ENCODE results near the gene GHITM. TPM values are rescaled to one million over a fixed set of nuclear protein-coding genes. Genes with fewer than 3 reads are reported as not detected.
A peak's percentile ranks its signal among the peaks of the same experiment; 100 is the strongest.

The GHITM gene
- polyA plus RNA-seq, 4 donors, result 142 to 301 (median 244) TPM

DNA sequence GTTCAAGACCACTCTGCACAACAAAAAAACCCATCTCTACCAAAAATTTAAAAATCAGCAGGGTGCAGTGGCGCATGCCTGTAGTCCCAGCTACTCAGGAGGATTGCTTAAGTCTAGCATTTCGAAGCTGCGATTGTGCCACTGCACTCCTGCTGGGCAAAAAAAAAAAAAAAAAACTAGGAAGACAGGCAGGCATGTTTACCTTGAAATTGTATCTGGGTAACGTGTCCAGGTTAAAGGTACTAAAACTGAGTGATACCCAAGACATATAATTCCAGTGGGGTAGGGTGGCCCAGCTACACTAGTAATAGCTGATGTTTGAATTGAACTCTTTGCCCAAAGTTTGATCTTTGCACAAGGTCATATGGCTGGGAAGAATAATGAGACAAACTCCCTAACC lies 16.2 kb downstream of the GHITM start:
- no peak overlapping the region for H3K27ac ChIP-seq (ENCODE audit: low read depth in 1 of 3, low read length in 2 of 3)
- no peaks in the 10 kb centered on the region for H3K9me3 ChIP-seq (ENCODE audit: control insufficient read depth in 2 of 2, insufficient read depth in 1 of 2, low read depth in 1 of 2, low read length in 1 of 2)
- no peak overlapping the region for H3K4me3 ChIP-seq (ENCODE audit: low read depth in 1 of 3, low read length in 3 of 3)
- peaks cover 0 to 2% (median 0%) of the 10 kb centered on the region in 3 donors for H3K4me1 ChIP-seq (ENCODE audit: control insufficient read depth in 3 of 3, insufficient read depth in 2 of 3, low read depth in 1 of 3, low read length in 2 of 3)
- FAIRE-seq (no peak), DNase-seq (no peak)
- 89 to 94% (median 92%) methylated on average over 4 of the region's 4 CpGs for WGBS, 3 donors
- H3K36me3 ChIP-seq (ENCODE audit: control insufficient read depth in 3 of 3, insufficient read depth in 2 of 3, low read depth in 1 of 3, low read length in 3 of 3), result peaks cover 4 to 12% (median 8%) of the 10 kb centered on the region in 3 donors
- H3K27me3 ChIP-seq (ENCODE audit: control insufficient read depth in 3 of 3, insufficient read depth in 3 of 3, low read length in 3 of 3), result peaks cover 0 to 5% (median 0%) of the 10 kb centered on the region in 3 donors

- no peaks in the 10 kb centered on the region for H3K9me3 ChIP-seq (ENCODE audit: control insufficient read depth in 2 of 2, insufficient read depth in 1 of 2, low read depth in 1 of 2, low read length in 1 of 2)
- H3K36me3 ChIP-seq (ENCODE audit: control insufficient read depth in 3 of 3, insufficient read depth in 2 of 3, low read depth in 1 of 3, low read length in 3 of 3), result peaks cover 4 to 8% (median 7%) of the 10 kb centered on the region in 3 donors
- peaks cover 0 to 2% (median 0%) of the 10 kb centered on the region in 3 donors for H3K4me1 ChIP-seq (ENCODE audit: control insufficient read depth in 3 of 3, insufficient read depth in 2 of 3, low read depth in 1 of 3, low read length in 2 of 3)
- H3K4me3 ChIP-seq (ENCODE audit: low read depth in 1 of 3, low read length in 3 of 3), result no peak overlapping the region
- DNase-seq, result no peak
- H3K27me3 ChIP-seq (ENCODE audit: control insufficient read depth in 3 of 3, insufficient read depth in 3 of 3, low read length in 3 of 3), result peaks cover 0 to 7% (median 0%) of the 10 kb centered on the region in 3 donors
- H3K27ac ChIP-seq (ENCODE audit: low read depth in 1 of 3, low read length in 2 of 3), result no peak overlapping the region
- FAIRE-seq, result no peak
- 84 to 93% (median 90%) methylated on average over 2 of the region's 2 CpGs for WGBS, 3 donors
These were observed 16.7 kb downstream of the GHITM start for GRCh38 chr10:84156009-84156408.

DNA sequence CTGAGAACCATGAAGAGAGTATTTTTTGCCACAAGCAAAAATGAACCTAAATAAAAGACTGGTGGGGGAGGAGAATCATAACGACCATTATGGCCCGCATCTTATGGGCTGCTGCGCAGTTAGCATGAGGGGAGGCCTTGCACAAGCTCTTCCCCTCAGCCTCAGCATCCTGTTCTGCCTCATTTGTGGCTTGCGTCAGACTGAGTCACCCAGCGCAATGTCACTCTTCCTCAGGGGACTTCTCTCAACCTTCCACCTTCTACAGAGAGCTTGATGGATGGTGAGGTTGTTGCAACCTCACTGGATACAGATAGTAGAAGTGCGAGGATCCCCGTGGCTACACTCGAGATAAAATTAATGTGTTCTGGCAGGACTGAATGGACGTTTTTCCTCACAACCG lies 17.5 kb downstream of the GHITM start:
- WGBS, 3 donors, result 59 to 66% (median 64%) methylated on average over 10 of the region's 10 CpGs
- FAIRE-seq (no peak), DNase-seq (no peak)
- Histone ChIP-seq H3K4me3 (ENCODE audit: low read depth in 1 of 3, low read length in 3 of 3) (no peak overlapping the region), H3K27me3 (ENCODE audit: control insufficient read depth in 3 of 3, insufficient read depth in 3 of 3, low read length in 3 of 3) (peaks cover 0 to 9% (median 0%) of the 10 kb centered on the region in 3 donors), H3K27ac (ENCODE audit: low read depth in 1 of 3, low read length in 2 of 3) (no peak overlapping the region), H3K9me3 (ENCODE audit: control insufficient read depth in 2 of 2, insufficient read depth in 1 of 2, low read depth in 1 of 2, low read length in 1 of 2) (no peaks in the 10 kb centered on the region), H3K4me1 (ENCODE audit: control insufficient read depth in 3 of 3, insufficient read depth in 2 of 3, low read depth in 1 of 3, low read length in 2 of 3) (peaks cover 0 to 2% (median 0%) of the 10 kb centered on the region in 3 donors), H3K36me3 (ENCODE audit: control insufficient read depth in 3 of 3, insufficient read depth in 2 of 3, low read depth in 1 of 3, low read length in 3 of 3) (peaks cover 4 to 8% (median 5%) of the 10 kb centered on the region in 3 donors)

- Histone ChIP-seq H3K27me3 (ENCODE audit: control insufficient read depth in 3 of 3, insufficient read depth in 3 of 3, low read length in 3 of 3) (peaks cover 0 to 9% (median 0%) of the 10 kb centered on the region in 3 donors), H3K4me3 (ENCODE audit: low read depth in 1 of 3, low read length in 3 of 3) (no peak overlapping the region), H3K27ac (ENCODE audit: low read depth in 1 of 3, low read length in 2 of 3) (no peak overlapping the region), H3K9me3 (ENCODE audit: control insufficient read depth in 2 of 2, insufficient read depth in 1 of 2, low read depth in 1 of 2, low read length in 1 of 2) (no peaks in the 10 kb centered on the region), H3K36me3 (ENCODE audit: control insufficient read depth in 3 of 3, insufficient read depth in 2 of 3, low read depth in 1 of 3, low read length in 3 of 3) (peaks cover 4 to 8% (median 5%) of the 10 kb centered on the region in 3 donors), H3K4me1 (ENCODE audit: control insufficient read depth in 3 of 3, insufficient read depth in 2 of 3, low read depth in 1 of 3, low read length in 2 of 3) (peaks cover 0 to 2% (median 0%) of the 10 kb centered on the region in 3 donors)
- no peak for DNase-seq
- WGBS, 3 donors, result 39 to 79% (median 62%) methylated on average over 2 of the region's 2 CpGs
- no peak for FAIRE-seq
These were observed 18.8 kb downstream of the GHITM start for GRCh38 chr10:84158061-84158460.

GRCh38 chr10:84158550-84158949 lies 19.2 kb downstream of the GHITM start:
- H3K27ac ChIP-seq (ENCODE audit: low read depth in 1 of 3, low read length in 2 of 3), result no peak overlapping the region
- no peak for DNase-seq
- no peak for FAIRE-seq
- H3K4me3 ChIP-seq (ENCODE audit: low read depth in 1 of 3, low read length in 3 of 3), result no peak overlapping the region
- 35 to 66% (median 50%) methylated on average over 4 of the region's 4 CpGs for WGBS, 3 donors
- no peaks in the 10 kb centered on the region for H3K9me3 ChIP-seq (ENCODE audit: control insufficient read depth in 2 of 2, insufficient read depth in 1 of 2, low read depth in 1 of 2, low read length in 1 of 2)
- H3K4me1 ChIP-seq (ENCODE audit: control insufficient read depth in 3 of 3, insufficient read depth in 2 of 3, low read depth in 1 of 3, low read length in 2 of 3), result peaks cover 0 to 2% (median 0%) of the 10 kb centered on the region in 3 donors
- H3K27me3 ChIP-seq (ENCODE audit: control insufficient read depth in 3 of 3, insufficient read depth in 3 of 3, low read length in 3 of 3), result peaks cover 0 to 9% (median 0%) of the 10 kb centered on the region in 3 donors
- peaks cover 4 to 8% (median 4%) of the 10 kb centered on the region in 3 donors for H3K36me3 ChIP-seq (ENCODE audit: control insufficient read depth in 3 of 3, insufficient read depth in 2 of 3, low read depth in 1 of 3, low read length in 3 of 3)

GRCh38 chr10:84159076-84159685 lies 19.9 kb downstream of the GHITM start:
- peaks cover 0 to 9% (median 0%) of the 10 kb centered on the region in 3 donors for H3K27me3 ChIP-seq (ENCODE audit: control insufficient read depth in 3 of 3, insufficient read depth in 3 of 3, low read length in 3 of 3)
- H3K9me3 ChIP-seq (ENCODE audit: control insufficient read depth in 2 of 2, insufficient read depth in 1 of 2, low read depth in 1 of 2, low read length in 1 of 2), result no peaks in the 10 kb centered on the region
- DNase-seq, result peak in 1 of 2 donors; percentile 23
- H3K4me3 ChIP-seq (ENCODE audit: low read depth in 1 of 3, low read length in 3 of 3), result no peak overlapping the region
- no peak overlapping the region for H3K27ac ChIP-seq (ENCODE audit: low read depth in 1 of 3, low read length in 2 of 3)
- peaks cover 0 to 2% (median 0%) of the 10 kb centered on the region in 3 donors for H3K4me1 ChIP-seq (ENCODE audit: control insufficient read depth in 3 of 3, insufficient read depth in 2 of 3, low read depth in 1 of 3, low read length in 2 of 3)
- WGBS, 3 donors, result 22 to 36% (median 35%) methylated on average over 9 of the region's 9 CpGs
- H3K36me3 ChIP-seq (ENCODE audit: control insufficient read depth in 3 of 3, insufficient read depth in 2 of 3, low read depth in 1 of 3, low read length in 3 of 3), result peaks cover 2 to 8% (median 4%) of the 10 kb centered on the region in 3 donors
- FAIRE-seq, result no peak

GRCh38 chr10:84160663-84161362 lies 21.5 kb downstream of the GHITM start:
- peaks cover 0 to 11% (median 3%) of the 10 kb centered on the region in 3 donors for H3K27me3 ChIP-seq (ENCODE audit: control insufficient read depth in 3 of 3, insufficient read depth in 3 of 3, low read length in 3 of 3)
- no peak overlapping the region for H3K27ac ChIP-seq (ENCODE audit: low read depth in 1 of 3, low read length in 2 of 3)
- no peaks in the 10 kb centered on the region for H3K9me3 ChIP-seq (ENCODE audit: control insufficient read depth in 2 of 2, insufficient read depth in 1 of 2, low read depth in 1 of 2, low read length in 1 of 2)
- FAIRE-seq (no peak), DNase-seq (no peak)
- 42 to 49% (median 45%) methylated on average over 6 of the region's 6 CpGs for WGBS, 3 donors
- no peak overlapping the region for H3K4me3 ChIP-seq (ENCODE audit: low read depth in 1 of 3, low read length in 3 of 3)
- peaks cover 0 to 2% (median 0%) of the 10 kb centered on the region in 3 donors for H3K4me1 ChIP-seq (ENCODE audit: control insufficient read depth in 3 of 3, insufficient read depth in 2 of 3, low read depth in 1 of 3, low read length in 2 of 3)
- no peaks in the 10 kb centered on the region for H3K36me3 ChIP-seq (ENCODE audit: control insufficient read depth in 3 of 3, insufficient read depth in 2 of 3, low read depth in 1 of 3, low read length in 3 of 3)

- 47 to 53% (median 53%) methylated on average over 2 of the region's 2 CpGs for WGBS, 3 donors
- peaks cover 0 to 10% (median 3%) of the 10 kb centered on the region in 3 donors for H3K27me3 ChIP-seq (ENCODE audit: control insufficient read depth in 3 of 3, insufficient read depth in 3 of 3, low read length in 3 of 3)
These were observed 24.7 kb downstream of the GHITM start for GRCh38 chr10:84163996-84164395.

More at GRCh38 chr10:84163996-84164395, 24.7 kb downstream of the GHITM start:
- H3K36me3 ChIP-seq (ENCODE audit: control insufficient read depth in 3 of 3, insufficient read depth in 2 of 3, low read depth in 1 of 3, low read length in 3 of 3), result no peaks in the 10 kb centered on the region
- H3K9me3 ChIP-seq (ENCODE audit: control insufficient read depth in 2 of 2, insufficient read depth in 1 of 2, low read depth in 1 of 2, low read length in 1 of 2), result peaks cover 0 to 5% of the 10 kb centered on the region in 2 donors
- no peak overlapping the region for H3K4me3 ChIP-seq (ENCODE audit: low read depth in 1 of 3, low read length in 3 of 3)
- DNase-seq (no peak), FAIRE-seq (no peak)
- H3K4me1 ChIP-seq (ENCODE audit: control insufficient read depth in 3 of 3, insufficient read depth in 2 of 3, low read depth in 1 of 3, low read length in 2 of 3), result no peaks in the 10 kb centered on the region
- H3K27ac ChIP-seq (ENCODE audit: low read depth in 1 of 3, low read length in 2 of 3), result no peak overlapping the region

Measured in small intestine (tissue), 7 donors.